IPS DF 6.9 (cell line): ENCODE data around the gene CDH23.

Source experiments
- DNase-seq: peaks from one replicate; pipeline ENCODE4 v3.0.0-alpha.2; 2013; ENCODE audit warnings: low read depth, low spot score
- H3K27ac ChIP-seq: one replicate; pipeline ENCODE4 v1.5.1; 2013; ENCODE audit warnings: low read length, control low read depth
- H3K27me3 ChIP-seq: 2 replicates; pipeline ENCODE4 v1.6.1; 2013; ENCODE audit warnings: mild to moderate bottlenecking, low read length; ENCODE audit not compliant: control insufficient read depth, insufficient read depth
- H3K36me3 ChIP-seq: 2 replicates; pipeline ENCODE4 v1.6.1; 2013; ENCODE audit warnings: low read length; ENCODE audit not compliant: control insufficient read depth, insufficient read depth
- H3K4me1 ChIP-seq: 2 replicates; pipeline ENCODE4 v1.6.1; 2013; ENCODE audit warnings: low read length; ENCODE audit not compliant: control insufficient read depth, insufficient read depth
- H3K4me3 ChIP-seq: 2 replicates; pipeline ENCODE4 v1.5.1; 2013; ENCODE audit warnings: mild to moderate bottlenecking, low read length
- H3K9me3 ChIP-seq: 2 replicates; pipeline ENCODE4 v1.6.1; 2013; ENCODE audit warnings: low read length, inconsistent platforms; ENCODE audit not compliant: control insufficient read depth, insufficient read depth
- WGBS: extraction: QIAGEN DNeasy Blood & Tissue Kit; methylation state at CpG from one replicate; pipeline ENCODE4 v1.1.7; 2013; ENCODE audit warnings: mixed read lengths, missing lambda C conversion rate; ENCODE audit not compliant: insufficient read length, insufficient coverage; 5-methylcytosine and 5-hydroxymethylcytosine counted together

CDH23 gene

GRCh38 chr10:71753960-71754505 lies 357.3 kb downstream of the CDH23 start:
- no peak overlapping the region for H3K27ac ChIP-seq
- no peak for DNase-seq
- WGBS = no CpG with 5 or more reads among the region's 8 CpGs

GRCh38 chr10:71754562-71754961 lies 357.8 kb downstream of the CDH23 start:
- no CpG with 5 or more reads among the region's 3 CpGs for WGBS
- H3K36me3 ChIP-seq = no peaks in the 10 kb centered on the region
- no peak overlapping the region for H3K4me3 ChIP-seq
- H3K9me3 ChIP-seq = no peaks in the 10 kb centered on the region
- no peak overlapping the region for H3K27ac ChIP-seq
- no peak for DNase-seq
- no peaks in the 10 kb centered on the region for H3K27me3 ChIP-seq
- peaks cover 2% of the 10 kb centered on the region; the same call in 1 of the 2 replicates for H3K4me1 ChIP-seq

More at GRCh38 chr10:71753960-71754505, 357.3 kb downstream of the CDH23 start:
- no peaks in the 10 kb centered on the region for H3K36me3 ChIP-seq
- no peak overlapping the region for H3K4me3 ChIP-seq
- no peaks in the 10 kb centered on the region for H3K9me3 ChIP-seq
- H3K27me3 ChIP-seq = no peaks in the 10 kb centered on the region
- H3K4me1 ChIP-seq = peaks cover 2% of the 10 kb centered on the region; the same call in 1 of the 2 replicates

- H3K27me3 ChIP-seq = no peaks in the 10 kb centered on the region
- WGBS = no CpG with 5 or more reads among the region's 16 CpGs
- H3K36me3 ChIP-seq = no peaks in the 10 kb centered on the region
- no peak overlapping the region for H3K4me3 ChIP-seq
- H3K4me1 ChIP-seq = peaks cover 2% of the 10 kb centered on the region; the same call in 1 of the 2 replicates
- no peak for DNase-seq
- H3K9me3 ChIP-seq = no peaks in the 10 kb centered on the region
- H3K27ac ChIP-seq = no peak overlapping the region
Measured at GRCh38 chr10:71755179-71755879, 358.6 kb downstream of the CDH23 start.

- Histone ChIP-seq H3K9me3 (no peaks in the 10 kb centered on the region), H3K27ac (no peak overlapping the region), H3K4me1 (peaks cover 2% of the 10 kb centered on the region; the same call in 1 of the 2 replicates), H3K36me3 (no peaks in the 10 kb centered on the region), H3K27me3 (no peaks in the 10 kb centered on the region), H3K4me3 (no peak overlapping the region)
- no CpG with 5 or more reads among the region's 12 CpGs for WGBS
- DNase-seq = no peak
Measured at GRCh38 chr10:71756311-71757191, 359.8 kb downstream of the CDH23 start.

- no peaks in the 10 kb centered on the region for H3K27me3 ChIP-seq
- H3K36me3 ChIP-seq = no peaks in the 10 kb centered on the region
- no peaks in the 10 kb centered on the region for H3K9me3 ChIP-seq
- H3K4me1 ChIP-seq = peaks cover 2% of the 10 kb centered on the region; the same call in 1 of the 2 replicates
- H3K4me3 ChIP-seq = no peak overlapping the region
- no peak for DNase-seq
- no CpG with 5 or more reads among the region's 11 CpGs for WGBS
- H3K27ac ChIP-seq = no peak overlapping the region
Measured at GRCh38 chr10:71757399-71757922, 360.7 kb downstream of the CDH23 start.

GRCh38 chr10:71761105-71761511 lies 364.4 kb downstream of the CDH23 start:
- Histone ChIP-seq H3K4me1 (peaks cover 2% of the 10 kb centered on the region; the same call in 1 of the 2 replicates), H3K27me3 (no peaks in the 10 kb centered on the region), H3K27ac (no peak overlapping the region), H3K9me3 (no peaks in the 10 kb centered on the region), H3K4me3 (no peak overlapping the region), H3K36me3 (no peaks in the 10 kb centered on the region)
- no CpG with 5 or more reads among the region's 3 CpGs for WGBS
- DNase-seq = no peak

GRCh38 chr10:71761541-71762113 lies 364.9 kb downstream of the CDH23 start:
- H3K27me3 ChIP-seq = no peaks in the 10 kb centered on the region
- no peaks in the 10 kb centered on the region for H3K36me3 ChIP-seq
- H3K4me3 ChIP-seq = no peak overlapping the region
- DNase-seq = no peak
- no peak overlapping the region for H3K27ac ChIP-seq
- WGBS = no CpG with 5 or more reads among the region's 26 CpGs
- peaks cover 2% of the 10 kb centered on the region; the same call in 1 of the 2 replicates for H3K4me1 ChIP-seq
- no peaks in the 10 kb centered on the region for H3K9me3 ChIP-seq

- Histone ChIP-seq H3K4me3 (no peak overlapping the region), H3K27me3 (no peaks in the 10 kb centered on the region), H3K36me3 (no peaks in the 10 kb centered on the region), H3K9me3 (no peaks in the 10 kb centered on the region), H3K4me1 (peaks cover 2% of the 10 kb centered on the region; the same call in 1 of the 2 replicates), H3K27ac (no peak overlapping the region)
- no peak for DNase-seq
- WGBS = no CpG with 5 or more reads among the region's 5 CpGs
Measured at GRCh38 chr10:71762324-71762723, 365.6 kb downstream of the CDH23 start.

GRCh38 chr10:71763352-71764127 lies 366.8 kb downstream of the CDH23 start:
- H3K4me1 ChIP-seq = 0 out of 2 replicates have a peak, but pooled peaks cover 1% of the 10 kb centered on the region
- H3K27ac ChIP-seq = no peak overlapping the region
- H3K36me3 ChIP-seq = no peaks in the 10 kb centered on the region
- H3K9me3 ChIP-seq = no peaks in the 10 kb centered on the region
- no peaks in the 10 kb centered on the region for H3K27me3 ChIP-seq
- WGBS = no CpG with 5 or more reads among the region's 11 CpGs
- no peak for DNase-seq
- no peak overlapping the region for H3K4me3 ChIP-seq
